ENCODE measurements around the gene CEACAM3.

DNA sequence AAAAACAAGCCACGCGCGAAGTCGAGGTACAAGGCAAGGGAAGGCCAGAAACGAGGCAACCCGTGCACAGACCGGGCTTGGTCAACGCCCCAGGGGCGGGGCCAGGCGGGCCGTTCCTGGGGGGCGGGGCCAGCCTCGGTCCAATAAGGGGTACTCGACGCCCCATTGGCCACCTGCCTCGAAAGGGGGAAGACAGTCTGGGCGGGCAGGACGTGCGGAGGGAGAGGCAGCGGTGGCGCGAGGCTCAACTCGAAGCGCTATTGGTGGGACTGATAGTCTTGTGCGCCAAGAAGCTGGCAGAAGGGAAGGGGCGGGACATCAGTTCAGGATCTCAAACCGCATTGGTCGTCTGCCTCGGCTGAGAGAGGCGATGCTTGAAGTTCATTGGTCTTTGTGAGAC lies 48.2 kb downstream of the CEACAM3 start, which contains the start of gene LYPD4:
- TF ChIP-seq, protein P1, sequence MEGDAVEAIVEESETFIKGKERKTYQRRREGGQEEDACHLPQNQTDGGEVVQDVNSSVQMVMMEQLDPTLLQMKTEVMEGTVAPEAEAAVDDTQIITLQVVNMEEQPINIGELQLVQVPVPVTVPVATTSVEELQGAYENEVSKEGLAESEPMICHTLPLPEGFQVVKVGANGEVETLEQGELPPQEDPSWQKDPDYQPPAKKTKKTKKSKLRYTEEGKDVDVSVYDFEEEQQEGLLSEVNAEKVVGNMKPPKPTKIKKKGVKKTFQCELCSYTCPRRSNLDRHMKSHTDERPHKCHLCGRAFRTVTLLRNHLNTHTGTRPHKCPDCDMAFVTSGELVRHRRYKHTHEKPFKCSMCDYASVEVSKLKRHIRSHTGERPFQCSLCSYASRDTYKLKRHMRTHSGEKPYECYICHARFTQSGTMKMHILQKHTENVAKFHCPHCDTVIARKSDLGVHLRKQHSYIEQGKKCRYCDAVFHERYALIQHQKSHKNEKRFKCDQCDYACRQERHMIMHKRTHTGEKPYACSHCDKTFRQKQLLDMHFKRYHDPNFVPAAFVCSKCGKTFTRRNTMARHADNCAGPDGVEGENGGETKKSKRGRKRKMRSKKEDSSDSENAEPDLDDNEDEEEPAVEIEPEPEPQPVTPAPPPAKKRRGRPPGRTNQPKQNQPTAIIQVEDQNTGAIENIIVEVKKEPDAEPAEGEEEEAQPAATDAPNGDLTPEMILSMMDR (conservative IDR thresholded peaks at IDR 0.05; ENCODE audit: low read length), result no peak
- TF ChIP-seq EZH2phosphoT487 (IDR thresholded peaks at IDR 0.05; ENCODE audit: borderline replicate concordance), result no peak
